Epithelial cell of proximal tubule (primary cell): ENCODE data around the gene NAV2. TPM values are rescaled to one million over a fixed set of nuclear protein-coding genes. Genes with fewer than 3 reads are reported as not detected.

Experiments
- DNase-seq: peaks from one replicate; pipeline ENCODE4 v3.0.0-alpha.2; 2011; ENCODE audit warnings: low read depth
- H3K4me3 ChIP-seq: 2 replicates; pipeline ENCODE4 v1.5.1; 2011; ENCODE audit warnings: low read depth, mild to moderate bottlenecking, low read length
- total RNA-seq: library from RNA; depleted of rRNA; stranded (reverse); fragments of >200 nt; gene quantifications from 2 replicates; pipeline ENCODE4 v1.2.3, GENCODE V29; 2015
- TF ChIP-seq, protein P1 (sequence below): conservative IDR thresholded peaks from 2 replicates; pipeline ENCODE4 v1.5.1; 2012; ENCODE audit warnings: low read depth, mild to moderate bottlenecking, low read length

The NAV2 gene
- total RNA-seq, 1 donor from 2014 or later = 19.0 TPM

DNA sequence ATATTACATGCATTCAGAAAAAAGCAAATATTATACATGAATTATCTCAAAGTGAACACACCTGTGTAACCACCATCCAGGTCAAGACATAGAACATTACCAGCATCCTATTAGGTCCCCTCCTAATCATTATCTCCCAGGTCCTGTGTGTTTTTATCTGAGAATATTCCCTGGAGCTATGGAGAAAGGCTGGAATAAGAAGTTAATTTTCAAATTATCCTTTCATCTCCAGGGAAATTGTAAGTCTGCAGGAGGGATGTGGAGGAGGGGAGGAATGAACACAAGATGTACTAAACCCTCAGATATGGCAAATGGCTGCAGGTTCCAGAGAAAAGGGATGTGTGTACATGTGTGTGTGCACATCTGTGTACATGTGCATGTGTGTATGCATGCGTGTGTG lies 25.2 kb upstream of the NAV2 start:
- no peak for DNase-seq
- TF ChIP-seq, protein P1, sequence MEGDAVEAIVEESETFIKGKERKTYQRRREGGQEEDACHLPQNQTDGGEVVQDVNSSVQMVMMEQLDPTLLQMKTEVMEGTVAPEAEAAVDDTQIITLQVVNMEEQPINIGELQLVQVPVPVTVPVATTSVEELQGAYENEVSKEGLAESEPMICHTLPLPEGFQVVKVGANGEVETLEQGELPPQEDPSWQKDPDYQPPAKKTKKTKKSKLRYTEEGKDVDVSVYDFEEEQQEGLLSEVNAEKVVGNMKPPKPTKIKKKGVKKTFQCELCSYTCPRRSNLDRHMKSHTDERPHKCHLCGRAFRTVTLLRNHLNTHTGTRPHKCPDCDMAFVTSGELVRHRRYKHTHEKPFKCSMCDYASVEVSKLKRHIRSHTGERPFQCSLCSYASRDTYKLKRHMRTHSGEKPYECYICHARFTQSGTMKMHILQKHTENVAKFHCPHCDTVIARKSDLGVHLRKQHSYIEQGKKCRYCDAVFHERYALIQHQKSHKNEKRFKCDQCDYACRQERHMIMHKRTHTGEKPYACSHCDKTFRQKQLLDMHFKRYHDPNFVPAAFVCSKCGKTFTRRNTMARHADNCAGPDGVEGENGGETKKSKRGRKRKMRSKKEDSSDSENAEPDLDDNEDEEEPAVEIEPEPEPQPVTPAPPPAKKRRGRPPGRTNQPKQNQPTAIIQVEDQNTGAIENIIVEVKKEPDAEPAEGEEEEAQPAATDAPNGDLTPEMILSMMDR = no peak
- H3K4me3 ChIP-seq = no peak overlapping the region

DNA sequence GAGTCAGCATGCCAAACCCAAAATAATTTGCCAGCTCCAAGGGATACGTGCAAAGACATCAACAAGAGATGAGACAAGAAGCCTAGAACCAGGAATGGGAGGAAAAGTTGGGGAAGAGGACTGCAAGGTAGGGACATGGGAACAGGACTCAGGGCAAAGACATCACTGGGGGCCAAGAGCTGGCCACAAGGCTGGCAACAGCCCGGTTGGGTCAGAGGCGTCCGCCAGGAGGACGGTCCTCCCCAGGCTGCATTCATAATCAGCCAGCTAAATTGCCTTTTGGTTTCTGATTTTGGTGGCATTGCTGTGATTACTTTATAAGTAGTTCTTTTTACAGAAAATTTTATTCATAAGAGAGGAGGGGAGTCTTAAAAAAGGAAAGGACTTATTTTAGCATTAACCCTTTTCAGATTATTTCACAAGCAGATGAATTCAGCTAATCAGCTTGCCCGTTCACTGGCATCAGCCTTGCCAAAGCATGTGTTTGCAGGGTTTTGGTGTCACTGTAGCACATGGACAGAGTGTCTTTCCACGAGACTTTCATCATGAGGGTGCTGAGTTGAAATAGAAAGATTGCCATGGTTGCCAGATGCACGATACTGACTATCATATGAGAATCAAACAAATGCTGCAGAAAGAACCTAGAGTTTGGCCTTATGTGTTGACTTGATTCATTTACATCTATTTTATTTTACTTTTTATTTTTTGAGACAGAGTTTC lies 23.2 kb upstream of the NAV2 start:
- no peak overlapping the region for H3K4me3 ChIP-seq
- TF ChIP-seq, protein P1 = no peak
- DNase-seq = no peak

DNA sequence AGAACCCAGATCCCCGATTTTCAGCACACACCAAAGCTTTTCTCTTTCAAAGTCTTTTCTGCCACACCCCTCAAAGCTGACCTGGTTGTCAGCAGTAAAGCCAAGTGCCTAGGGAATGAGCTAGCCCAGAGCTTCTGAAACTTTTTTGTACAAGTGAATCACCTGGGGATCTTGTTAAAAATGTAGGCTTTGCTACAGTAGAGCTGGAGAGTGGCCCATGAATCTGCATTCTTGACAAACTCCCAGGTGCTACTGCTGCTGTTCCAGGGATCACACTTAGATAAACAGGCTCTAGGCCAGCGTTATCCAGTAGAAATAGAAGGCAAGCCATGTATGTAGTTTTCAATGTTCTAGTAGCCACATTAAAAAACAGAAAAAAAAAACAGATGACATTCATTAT lies 21.8 kb upstream of the NAV2 start:
- TF ChIP-seq, protein P1 = no peak
- H3K4me3 ChIP-seq = no peak overlapping the region
- DNase-seq = no peak

DNA sequence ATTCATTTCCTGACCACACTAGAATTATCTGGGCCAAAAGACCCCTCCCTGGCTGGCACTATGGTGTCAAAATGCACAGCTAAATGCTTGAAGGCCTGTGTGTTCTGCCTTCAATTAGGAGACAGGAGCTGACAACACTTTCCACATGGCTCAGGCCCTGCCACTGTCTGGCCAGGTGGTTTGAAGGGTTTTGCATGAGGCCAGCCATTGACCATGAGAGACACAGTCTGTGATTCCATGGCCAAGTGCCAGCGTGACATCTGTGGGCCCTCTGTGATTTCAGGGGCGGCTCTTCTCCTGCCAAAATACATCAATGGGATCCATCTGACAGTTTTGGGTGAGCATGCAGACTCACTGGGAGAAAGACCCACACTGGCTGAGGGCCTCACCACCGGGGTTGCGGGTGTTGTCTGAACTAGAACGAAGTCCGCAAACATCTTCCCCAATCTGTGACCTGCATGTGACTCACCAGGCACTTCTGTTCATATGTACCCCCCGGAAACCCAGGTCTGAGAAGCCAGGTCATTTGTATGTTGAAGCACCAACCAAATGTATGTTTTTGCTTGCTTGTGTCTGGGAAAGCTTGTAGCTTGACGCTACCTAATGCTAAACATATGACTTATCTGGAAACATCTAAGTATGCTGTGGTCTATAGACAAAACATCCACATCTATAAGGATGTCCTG lies 20.7 kb upstream of the NAV2 start:
- DNase-seq = no peak
- TF ChIP-seq, protein P1 = no peak
- no peak overlapping the region for H3K4me3 ChIP-seq

DNA sequence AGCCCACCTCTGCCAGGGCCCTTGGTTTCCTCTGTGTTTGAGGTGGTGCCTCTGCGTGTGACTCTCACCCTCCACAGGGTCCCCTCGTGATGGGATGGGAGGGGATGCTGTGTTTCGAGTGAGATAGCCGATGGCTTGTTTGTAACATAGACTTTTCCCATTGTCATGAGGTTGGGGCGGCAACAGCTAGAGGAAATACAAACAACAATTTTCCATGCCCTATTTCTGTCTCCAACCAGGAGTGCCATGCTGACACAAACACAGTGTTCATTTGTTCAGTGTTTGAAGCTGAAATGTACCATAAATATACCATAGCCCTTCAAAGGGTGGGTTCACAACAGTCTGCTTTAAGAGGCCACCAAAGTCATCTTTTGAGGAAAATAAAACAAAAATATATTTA lies 19.5 kb upstream of the NAV2 start:
- DNase-seq = no peak
- TF ChIP-seq, protein P1 = no peak
- H3K4me3 ChIP-seq = no peak overlapping the region

DNA sequence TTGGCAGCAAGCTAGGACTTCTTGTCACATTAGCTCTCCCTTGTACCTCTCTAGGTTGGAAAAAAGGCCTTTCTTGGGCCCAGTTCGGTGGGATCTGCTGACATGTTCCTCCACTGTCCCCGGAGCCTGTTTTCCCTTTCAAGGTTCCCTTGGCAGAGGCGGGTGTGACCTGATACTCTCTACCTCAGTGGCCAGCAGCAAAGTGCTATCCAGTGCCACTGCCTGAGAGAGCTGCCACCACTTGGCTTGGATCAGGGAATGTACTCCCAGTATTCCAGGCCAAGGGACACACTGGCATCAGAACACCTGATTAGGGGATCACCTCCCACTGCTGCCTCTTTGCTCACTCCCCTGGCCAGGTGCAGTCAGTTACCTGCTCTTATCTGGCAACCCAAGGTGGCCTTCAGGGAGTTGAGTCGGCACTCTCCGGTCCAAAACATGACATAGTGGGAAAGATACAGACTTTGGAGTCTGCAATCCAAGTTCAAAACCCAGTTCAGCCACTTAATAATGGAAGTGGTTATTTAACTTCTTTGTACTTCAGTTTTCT lies 17.8 kb upstream of the NAV2 start:
- no peak overlapping the region for H3K4me3 ChIP-seq
- TF ChIP-seq, protein P1 = no peak
- no peak for DNase-seq

DNA sequence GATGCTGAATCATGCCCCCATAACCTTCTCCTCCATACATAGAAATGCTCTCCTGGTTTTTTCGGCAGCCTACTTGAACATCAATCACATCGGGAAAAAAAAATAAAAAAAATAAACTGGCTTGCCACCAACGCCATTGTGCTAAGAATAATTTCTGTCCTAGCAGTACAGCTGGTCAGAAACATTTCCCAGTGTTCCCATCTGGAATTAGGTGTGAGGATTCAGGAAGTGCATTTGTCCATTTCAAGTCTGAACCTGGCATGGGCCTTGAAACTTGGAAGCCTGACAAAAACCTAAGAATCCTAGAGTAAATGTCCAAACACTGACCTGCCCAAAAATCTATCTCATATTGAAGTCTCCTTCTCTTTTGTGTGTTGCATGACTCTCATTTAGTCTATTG lies 16.6 kb upstream of the NAV2 start:
- DNase-seq = no peak
- TF ChIP-seq, protein P1 = no peak
- no peak overlapping the region for H3K4me3 ChIP-seq
